ENCODE data around the gene HDDC3. TPM values are rescaled to one million over a fixed set of nuclear protein-coding genes. Genes with fewer than 3 reads are reported as not detected.

Gene HDDC3
- total and polyA plus RNA-seq, 2 donors (not counting 1 experiment from before 2014, with no cell fraction given) = 10.2 to 16.3 TPM

GRCh38 chr15:90916461-90916860 is 15.9 kb downstream of the HDDC3 start:
- no peaks in the 10 kb centered on the region for H3K9me3 ChIP-seq (ENCODE audit: control insufficient read depth, insufficient read depth, low read depth, low read length)
- no peaks in the 10 kb centered on the region for H3K27me3 ChIP-seq (ENCODE audit: control insufficient read depth, insufficient read depth, low read length)
- H2AFZ ChIP-seq (ENCODE audit: low read length) = no peak overlapping the region
- no peak overlapping the region for H3K27ac ChIP-seq (ENCODE audit: insufficient read depth, low read length)
- TF ChIP-seq, protein P1, sequence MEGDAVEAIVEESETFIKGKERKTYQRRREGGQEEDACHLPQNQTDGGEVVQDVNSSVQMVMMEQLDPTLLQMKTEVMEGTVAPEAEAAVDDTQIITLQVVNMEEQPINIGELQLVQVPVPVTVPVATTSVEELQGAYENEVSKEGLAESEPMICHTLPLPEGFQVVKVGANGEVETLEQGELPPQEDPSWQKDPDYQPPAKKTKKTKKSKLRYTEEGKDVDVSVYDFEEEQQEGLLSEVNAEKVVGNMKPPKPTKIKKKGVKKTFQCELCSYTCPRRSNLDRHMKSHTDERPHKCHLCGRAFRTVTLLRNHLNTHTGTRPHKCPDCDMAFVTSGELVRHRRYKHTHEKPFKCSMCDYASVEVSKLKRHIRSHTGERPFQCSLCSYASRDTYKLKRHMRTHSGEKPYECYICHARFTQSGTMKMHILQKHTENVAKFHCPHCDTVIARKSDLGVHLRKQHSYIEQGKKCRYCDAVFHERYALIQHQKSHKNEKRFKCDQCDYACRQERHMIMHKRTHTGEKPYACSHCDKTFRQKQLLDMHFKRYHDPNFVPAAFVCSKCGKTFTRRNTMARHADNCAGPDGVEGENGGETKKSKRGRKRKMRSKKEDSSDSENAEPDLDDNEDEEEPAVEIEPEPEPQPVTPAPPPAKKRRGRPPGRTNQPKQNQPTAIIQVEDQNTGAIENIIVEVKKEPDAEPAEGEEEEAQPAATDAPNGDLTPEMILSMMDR (conservative IDR thresholded peaks at IDR 0.05 in 1 of 2, IDR thresholded peaks at IDR 0.05 in 1 of 2; ENCODE audit: low read depth in 1 of 2, low read length in 2 of 2) = no peak
- TF ChIP-seq EZH2 (IDR thresholded peaks at IDR 0.05; ENCODE audit: low read length, missing control alignments) = no peak
- H3K36me3 ChIP-seq (ENCODE audit: control insufficient read depth, insufficient read depth, low read length) = peaks cover 24% of the 10 kb centered on the region
- DNase-seq (ENCODE audit: low read depth in 2 of 2) = no peak
- H4K20me1 ChIP-seq (ENCODE audit: control insufficient read depth, extremely low read depth, insufficient read depth, low read length) = no peaks in the 10 kb centered on the region
- no peaks in the 10 kb centered on the region for H3K4me1 ChIP-seq (ENCODE audit: control insufficient read depth, extremely low read depth, insufficient read depth, low read length)
- no peak overlapping the region for H3K4me2 ChIP-seq (ENCODE audit: extremely low read depth, insufficient read depth, low read length)
- no peak overlapping the region for H3K9ac ChIP-seq (ENCODE audit: insufficient read depth, low read length)
- H3K79me2 ChIP-seq (ENCODE audit: control insufficient read depth, insufficient read depth, low read length) = no peaks in the 10 kb centered on the region
- no peak overlapping the region for H3K4me3 ChIP-seq (replicated peaks in 1 of 4; ENCODE audit: control extremely low read depth in 1 of 4, insufficient read depth in 1 of 4, low read depth in 3 of 4, low read length in 4 of 4)

DNA sequence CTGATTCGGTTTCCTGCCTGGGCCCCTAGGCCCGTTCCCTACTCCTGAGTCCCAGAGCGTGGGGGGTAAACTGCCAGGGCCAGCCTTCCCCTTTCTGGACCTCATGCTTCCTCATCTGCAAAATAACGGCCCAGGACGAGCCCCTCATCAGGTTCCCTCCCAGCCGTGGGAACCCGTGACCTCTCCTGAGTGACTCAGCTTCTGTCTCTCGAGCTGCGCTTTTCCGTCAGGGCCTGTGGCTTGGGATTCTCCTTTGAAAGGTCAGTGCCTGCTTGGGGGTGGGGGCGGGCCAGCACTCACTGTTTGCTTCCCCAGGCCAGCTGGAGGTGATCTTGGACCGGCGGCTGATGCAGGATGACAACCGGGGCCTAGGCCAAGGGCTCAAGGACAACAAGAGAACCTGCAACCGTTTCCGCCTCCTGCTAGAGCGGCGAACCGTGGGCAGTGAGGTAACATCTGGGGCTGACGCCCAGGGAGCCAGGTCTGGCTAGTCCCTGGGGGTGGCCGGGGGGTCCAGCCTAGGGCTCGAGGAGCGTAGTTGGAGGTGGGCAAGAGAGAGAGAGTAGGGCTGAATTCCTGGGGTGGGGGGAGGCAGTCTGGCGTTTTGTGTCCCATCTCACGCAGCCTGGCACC is 16.4 kb downstream of the HDDC3 start:
- Histone ChIP-seq H3K36me3 (ENCODE audit: control insufficient read depth, insufficient read depth, low read length) (peaks cover 26% of the 10 kb centered on the region), H4K20me1 (ENCODE audit: control insufficient read depth, extremely low read depth, insufficient read depth, low read length) (no peaks in the 10 kb centered on the region), H3K9me3 (ENCODE audit: control insufficient read depth, insufficient read depth, low read depth, low read length) (no peaks in the 10 kb centered on the region), H3K4me1 (ENCODE audit: control insufficient read depth, extremely low read depth, insufficient read depth, low read length) (no peaks in the 10 kb centered on the region), H3K79me2 (ENCODE audit: control insufficient read depth, insufficient read depth, low read length) (no peaks in the 10 kb centered on the region), H3K9ac (ENCODE audit: insufficient read depth, low read length) (no peak overlapping the region), H3K27ac (ENCODE audit: insufficient read depth, low read length) (no peak overlapping the region), H3K27me3 (ENCODE audit: control insufficient read depth, insufficient read depth, low read length) (no peaks in the 10 kb centered on the region), H3K4me3 (replicated peaks in 1 of 4; ENCODE audit: control extremely low read depth in 1 of 4, insufficient read depth in 1 of 4, low read depth in 3 of 4, low read length in 4 of 4) (no peak overlapping the region), H2AFZ (ENCODE audit: low read length) (no peak overlapping the region), H3K4me2 (ENCODE audit: extremely low read depth, insufficient read depth, low read length) (no peak overlapping the region)
- peak; percentile 26 to 58 for DNase-seq (ENCODE audit: low read depth in 2 of 2)
- no peak for TF ChIP-seq EZH2 (IDR thresholded peaks at IDR 0.05; ENCODE audit: low read length, missing control alignments)

DNA sequence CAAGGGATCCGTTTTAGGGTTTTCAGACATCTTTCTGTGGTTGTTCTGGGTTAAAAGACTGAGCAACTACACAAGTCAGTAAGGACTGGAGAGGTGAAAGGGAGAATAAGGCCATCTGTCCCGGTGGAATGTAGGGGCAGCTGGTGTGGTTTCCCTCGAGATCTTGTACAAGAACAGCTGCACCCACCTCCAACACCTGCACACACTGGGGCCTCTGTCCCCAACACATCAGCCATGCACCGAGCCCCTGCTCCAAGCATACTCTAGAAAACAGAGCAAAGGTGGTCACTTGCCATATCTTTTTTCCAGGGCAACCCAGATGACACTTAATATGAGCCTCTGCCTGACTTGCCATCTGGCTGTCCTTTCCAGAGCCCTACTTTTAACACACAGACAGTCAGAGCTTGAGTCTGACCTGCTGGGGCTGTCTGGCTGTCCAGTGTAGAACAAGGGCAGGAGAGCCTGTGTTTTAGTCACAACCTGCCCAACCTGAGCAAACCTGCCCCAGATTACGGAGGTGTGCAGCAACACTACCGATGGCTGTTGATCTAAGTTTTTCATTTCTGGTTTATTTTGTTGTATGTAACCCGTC is 17.0 kb downstream of the HDDC3 start:
- Histone ChIP-seq H3K9ac (ENCODE audit: insufficient read depth, low read length) (no peak overlapping the region), H3K9me3 (ENCODE audit: control insufficient read depth, insufficient read depth, low read depth, low read length) (no peaks in the 10 kb centered on the region), H3K79me2 (ENCODE audit: control insufficient read depth, insufficient read depth, low read length) (no peaks in the 10 kb centered on the region), H3K27ac (ENCODE audit: insufficient read depth, low read length) (no peak overlapping the region), H3K4me1 (ENCODE audit: control insufficient read depth, extremely low read depth, insufficient read depth, low read length) (no peaks in the 10 kb centered on the region), H3K36me3 (ENCODE audit: control insufficient read depth, insufficient read depth, low read length) (peaks cover 25% of the 10 kb centered on the region), H3K4me2 (ENCODE audit: extremely low read depth, insufficient read depth, low read length) (no peak overlapping the region), H3K4me3 (replicated peaks in 1 of 4; ENCODE audit: control extremely low read depth in 1 of 4, insufficient read depth in 1 of 4, low read depth in 3 of 4, low read length in 4 of 4) (no peak overlapping the region), H4K20me1 (ENCODE audit: control insufficient read depth, extremely low read depth, insufficient read depth, low read length) (no peaks in the 10 kb centered on the region), H3K27me3 (ENCODE audit: control insufficient read depth, insufficient read depth, low read length) (no peaks in the 10 kb centered on the region), H2AFZ (ENCODE audit: low read length) (no peak overlapping the region)
- DNase-seq (ENCODE audit: low read depth in 2 of 2) = no peak
- TF ChIP-seq, protein P1 (conservative IDR thresholded peaks at IDR 0.05 in 1 of 2, IDR thresholded peaks at IDR 0.05 in 1 of 2; ENCODE audit: low read depth in 1 of 2, low read length in 2 of 2) = no peak
- TF ChIP-seq EZH2 (IDR thresholded peaks at IDR 0.05; ENCODE audit: low read length, missing control alignments) = no peak
